GM11168 (cell line): ENCODE results near the gene DLL3.
"Not testable (repeated sequence)": the region's sequence is repeated elsewhere in the genome, so short reads cannot be mapped to it uniquely, and the experiment has no call there.

Source experiments
- in situ Hi-C: fragments of 300-500 bp; cut with MboI; formaldehyde crosslinking; loops from one replicate; pipeline ENCODE4 v1.12.0; 2022; ENCODE audit warnings: low sequenced_read_pairs; ENCODE audit not compliant: unreplicated experiment

Gene DLL3, protein sequence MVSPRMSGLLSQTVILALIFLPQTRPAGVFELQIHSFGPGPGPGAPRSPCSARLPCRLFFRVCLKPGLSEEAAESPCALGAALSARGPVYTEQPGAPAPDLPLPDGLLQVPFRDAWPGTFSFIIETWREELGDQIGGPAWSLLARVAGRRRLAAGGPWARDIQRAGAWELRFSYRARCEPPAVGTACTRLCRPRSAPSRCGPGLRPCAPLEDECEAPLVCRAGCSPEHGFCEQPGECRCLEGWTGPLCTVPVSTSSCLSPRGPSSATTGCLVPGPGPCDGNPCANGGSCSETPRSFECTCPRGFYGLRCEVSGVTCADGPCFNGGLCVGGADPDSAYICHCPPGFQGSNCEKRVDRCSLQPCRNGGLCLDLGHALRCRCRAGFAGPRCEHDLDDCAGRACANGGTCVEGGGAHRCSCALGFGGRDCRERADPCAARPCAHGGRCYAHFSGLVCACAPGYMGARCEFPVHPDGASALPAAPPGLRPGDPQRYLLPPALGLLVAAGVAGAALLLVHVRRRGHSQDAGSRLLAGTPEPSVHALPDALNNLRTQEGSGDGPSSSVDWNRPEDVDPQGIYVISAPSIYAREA

DNA sequence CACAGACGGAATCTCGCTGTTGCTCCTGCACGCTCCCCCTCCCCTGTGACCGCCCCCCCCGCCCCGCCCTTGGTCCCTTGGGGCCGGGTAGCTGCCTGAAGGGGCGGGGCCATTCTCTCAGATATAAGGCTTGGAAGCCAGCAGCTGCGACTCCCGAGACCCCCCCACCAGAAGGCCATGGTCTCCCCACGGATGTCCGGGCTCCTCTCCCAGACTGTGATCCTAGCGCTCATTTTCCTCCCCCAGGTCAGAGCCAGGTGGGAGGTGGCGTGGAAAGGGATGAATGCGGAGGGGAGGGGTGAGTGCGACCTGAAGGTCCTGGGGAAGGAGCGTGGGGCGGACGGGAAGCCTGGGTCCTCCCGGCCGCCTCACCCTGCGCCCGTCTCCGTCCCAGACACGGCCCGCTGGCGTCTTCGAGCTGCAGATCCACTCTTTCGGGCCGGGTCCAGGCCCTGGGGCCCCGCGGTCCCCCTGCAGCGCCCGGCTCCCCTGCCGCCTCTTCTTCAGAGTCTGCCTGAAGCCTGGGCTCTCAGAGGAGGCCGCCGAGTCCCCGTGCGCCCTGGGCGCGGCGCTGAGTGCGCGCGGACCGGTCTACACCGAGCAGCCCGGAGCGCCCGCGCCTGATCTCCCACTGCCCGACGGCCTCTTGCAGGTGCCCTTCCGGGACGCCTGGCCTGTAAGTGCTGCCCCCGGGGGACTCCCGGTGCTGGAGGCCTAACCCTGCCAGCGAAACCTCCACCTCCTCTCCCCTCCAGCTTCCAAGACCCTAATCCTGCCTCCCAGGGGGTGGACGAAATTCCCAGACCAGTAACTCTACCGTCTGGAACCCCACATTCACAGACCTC, at the start of gene DLL3:
Gene DLL3 (plus strand): TSS at position 150 of the 845 bp plus-strand sequence. CDS start 28 bp downstream, at position 178.
- in situ Hi-C loops, result no loop called here

GRCh38 chr19:39449116-39449797, 49.5 kb upstream of the DLL3 start:
- in situ Hi-C loops, result no loop called here

- in situ Hi-C loops, result not testable (repeated sequence)
These were observed 47.5 kb upstream of the DLL3 start for GRCh38 chr19:39451257-39451656.

GRCh38 chr19:39463403-39463802, 35.3 kb upstream of the DLL3 start:
- in situ Hi-C loops, result no loop called here

DNA sequence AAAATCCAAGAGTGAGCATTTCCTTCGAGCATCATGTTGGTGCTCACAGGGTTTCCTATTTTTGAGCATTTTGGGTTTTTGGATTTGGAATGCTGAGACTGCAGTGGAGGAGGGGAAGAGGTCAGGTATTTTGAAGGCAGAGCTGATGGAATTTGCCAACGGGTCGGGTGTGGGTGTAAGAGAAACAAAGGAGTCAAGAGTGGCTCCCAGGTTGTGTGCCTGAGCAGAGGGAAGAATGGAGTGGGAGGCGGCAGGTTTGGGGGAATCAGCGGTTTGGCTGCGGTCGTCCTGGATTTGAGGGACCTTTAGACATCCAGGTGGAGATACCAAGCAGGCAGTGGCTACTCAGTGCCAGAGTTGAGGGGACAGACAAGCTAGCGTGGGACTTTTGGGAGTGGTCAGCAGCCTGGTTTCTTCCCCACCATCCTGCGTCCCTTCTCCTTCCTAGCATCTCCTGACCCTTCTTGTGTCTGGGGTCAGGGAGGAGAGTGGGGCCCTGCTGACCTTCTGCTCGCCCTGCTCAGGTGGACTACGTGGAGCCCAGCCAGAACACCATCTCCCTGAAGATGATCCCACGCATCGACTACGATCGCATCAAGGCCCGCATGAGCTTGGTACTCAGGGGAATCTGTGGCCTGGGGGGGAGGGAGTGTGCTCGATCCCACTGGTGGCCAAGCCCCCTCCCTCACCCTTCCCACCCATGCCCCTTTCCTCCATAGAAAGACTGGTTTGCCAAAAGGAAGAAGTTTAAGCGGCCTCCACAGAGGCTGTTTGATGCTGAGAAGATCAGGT, 32.6 kb upstream of the DLL3 start:
- in situ Hi-C loops, result no loop called here

GRCh38 chr19:39467941-39468340, 30.8 kb upstream of the DLL3 start:
- in situ Hi-C loops, result no loop called here

DNA sequence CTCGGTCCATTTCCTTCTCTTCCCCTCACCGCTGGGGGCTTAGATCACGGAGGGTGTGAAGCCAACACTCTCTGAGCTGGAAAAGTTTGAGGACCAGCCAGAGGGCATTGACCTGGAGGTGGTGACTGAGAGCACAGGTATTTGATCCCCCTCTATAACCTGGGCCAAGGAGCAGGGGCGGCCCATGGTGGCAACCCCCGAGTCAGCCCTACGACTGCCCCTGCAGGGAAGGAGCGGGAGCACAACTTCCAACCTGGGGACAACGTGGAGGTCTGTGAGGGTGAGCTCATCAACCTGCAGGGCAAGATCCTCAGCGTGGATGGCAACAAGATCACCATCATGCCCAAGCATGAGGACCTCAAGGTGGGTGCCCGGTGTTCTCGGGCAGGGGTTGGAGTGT, 29.7 kb upstream of the DLL3 start:
- in situ Hi-C loops, result no loop called here

GRCh38 chr19:39469567-39469966, 29.2 kb upstream of the DLL3 start:
- in situ Hi-C loops, result no loop called here

- in situ Hi-C loops, result no loop called here
These were observed 27.9 kb upstream of the DLL3 start for GRCh38 chr19:39470724-39471339.

DNA sequence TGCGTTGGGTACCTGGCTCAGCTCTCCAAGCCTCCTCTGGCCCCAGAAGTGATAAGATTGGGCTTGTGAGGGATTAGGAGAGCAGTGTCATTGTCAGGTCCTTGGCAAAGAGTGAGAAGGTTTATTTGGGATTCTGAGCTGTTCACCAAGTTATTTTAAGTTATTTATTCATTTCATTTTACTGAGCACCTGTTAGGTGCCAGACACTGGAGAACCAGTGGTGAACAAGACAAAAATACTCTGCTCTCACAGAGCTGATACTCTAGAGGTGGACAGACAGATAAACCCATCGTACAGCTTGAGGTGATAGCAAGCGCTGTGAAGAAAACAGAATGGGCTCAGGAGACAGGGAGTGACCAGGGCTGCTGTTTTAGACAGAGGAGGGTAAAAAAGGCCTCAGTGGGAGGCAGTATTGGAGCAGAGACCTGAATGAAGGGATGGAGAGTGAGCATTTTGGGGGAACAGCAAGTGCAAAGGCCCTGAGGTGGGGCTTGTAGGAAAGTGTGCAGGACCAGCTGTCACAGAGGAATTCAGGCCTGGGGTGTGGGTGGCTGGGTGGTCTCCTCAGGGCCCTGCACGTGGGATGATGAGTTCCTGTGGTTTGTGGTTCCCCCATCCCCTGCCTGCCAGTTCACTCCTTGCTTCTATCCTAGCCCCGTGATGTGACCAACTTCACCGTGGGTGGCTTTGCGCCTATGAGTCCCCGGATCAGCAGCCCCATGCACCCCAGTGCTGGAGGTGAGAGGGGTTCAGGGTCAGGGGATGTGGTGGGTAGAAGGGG, 26.8 kb upstream of the DLL3 start:
- in situ Hi-C loops, result no loop called here

DNA sequence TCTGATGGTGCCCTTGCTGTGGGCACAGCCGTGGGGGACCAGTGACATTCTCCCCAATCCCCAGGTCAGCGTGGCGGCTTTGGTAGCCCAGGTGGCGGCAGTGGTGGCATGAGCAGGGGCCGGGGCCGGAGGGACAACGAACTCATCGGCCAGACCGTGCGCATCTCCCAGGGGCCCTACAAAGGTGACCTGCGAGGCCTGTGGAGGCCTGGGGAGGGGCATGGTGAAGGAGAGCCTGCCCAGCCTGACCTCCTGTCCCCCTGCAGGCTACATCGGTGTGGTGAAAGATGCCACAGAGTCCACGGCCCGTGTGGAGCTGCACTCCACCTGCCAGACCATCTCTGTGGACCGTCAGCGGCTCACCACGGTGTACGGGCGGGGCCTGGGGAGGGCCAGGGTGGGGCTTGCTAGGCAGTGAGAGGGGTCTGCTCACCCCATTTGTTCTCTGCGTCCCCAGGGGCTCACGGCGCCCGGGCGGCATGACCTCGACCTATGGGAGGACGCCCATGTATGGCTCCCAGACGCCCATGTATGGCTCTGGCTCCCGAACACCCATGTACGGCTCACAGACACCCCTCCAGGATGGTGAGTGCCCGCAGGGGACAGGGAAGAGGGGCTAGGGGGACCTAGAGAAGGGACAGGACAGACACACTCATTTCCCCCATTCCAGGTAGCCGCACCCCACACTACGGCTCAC, 25.9 kb upstream of the DLL3 start:
- in situ Hi-C loops, result no loop called here

DNA sequence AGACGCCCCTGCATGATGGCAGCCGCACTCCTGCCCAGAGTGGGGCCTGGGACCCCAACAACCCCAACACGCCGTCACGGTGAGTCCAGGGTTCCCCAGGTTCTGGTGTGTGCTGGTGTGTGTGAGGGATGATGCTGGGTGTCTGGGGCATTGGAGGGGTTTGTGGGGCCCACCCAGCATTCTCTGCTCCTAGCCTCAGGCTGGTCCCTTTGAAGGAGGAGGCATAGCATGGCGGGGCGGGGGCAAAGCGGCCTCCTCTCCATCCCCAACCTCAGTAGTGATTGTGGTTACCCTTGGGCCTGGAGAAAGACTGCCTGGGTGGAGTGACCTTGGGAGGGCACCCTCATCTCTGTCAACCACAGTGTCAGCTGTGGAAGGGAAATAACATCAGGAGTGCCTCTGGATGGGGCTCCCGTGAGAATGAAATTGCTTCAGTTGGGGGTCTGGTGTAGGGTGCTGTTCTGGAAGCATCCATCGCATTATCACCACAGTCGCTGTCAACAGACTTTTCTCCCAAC, 25.2 kb upstream of the DLL3 start:
- in situ Hi-C loops, result no loop called here

GRCh38 chr19:39474139-39474620, 24.6 kb upstream of the DLL3 start:
- in situ Hi-C loops, result no loop called here

DNA sequence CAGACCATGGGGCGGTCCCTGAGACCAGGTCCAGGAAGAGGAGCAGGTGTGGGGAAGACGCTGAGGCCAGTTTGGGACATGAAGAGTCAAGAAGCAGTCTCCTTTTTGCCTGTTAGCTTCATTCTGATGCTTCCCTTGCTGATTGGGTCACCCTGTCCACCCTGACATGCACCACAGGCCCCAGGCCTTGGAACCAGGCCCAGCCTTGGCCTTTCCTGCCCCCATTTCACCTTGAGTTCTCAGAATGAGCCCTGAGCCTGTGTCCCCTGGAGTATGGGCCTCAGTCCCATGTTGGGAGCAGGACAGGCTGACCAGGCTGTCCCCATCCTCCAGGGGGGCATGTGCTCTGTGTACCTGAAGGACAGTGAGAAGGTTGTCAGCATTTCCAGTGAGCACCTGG, 23.0 kb upstream of the DLL3 start:
- in situ Hi-C loops, result no loop called here

GRCh38 chr19:39479319-39479801, 19.4 kb upstream of the DLL3 start:
- in situ Hi-C loops, result not testable (repeated sequence)

DNA sequence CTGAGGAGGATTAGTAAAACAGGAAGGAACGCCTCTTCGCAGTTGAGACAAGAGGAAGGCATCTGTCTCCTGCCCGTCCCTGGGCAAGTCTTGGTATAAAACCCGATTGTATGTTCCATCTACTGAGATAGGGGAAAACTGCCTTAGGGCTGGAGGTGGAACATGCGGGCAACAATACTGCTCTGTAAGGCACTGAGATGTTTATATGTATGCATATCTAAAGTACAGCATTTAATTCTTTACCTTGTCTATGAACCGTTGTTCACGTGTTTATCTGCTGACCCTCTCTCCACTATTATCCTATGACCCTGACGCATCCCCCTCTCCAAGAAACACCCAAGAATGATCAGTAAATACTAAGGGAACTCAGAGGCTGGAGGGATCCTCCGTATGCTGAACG, 18.8 kb upstream of the DLL3 start:
- in situ Hi-C loops, result no loop called here
